Hippocampal formation (tissue), 2 donors: ENCODE results near the gene MPLKIP.
"Not testable (repeated sequence)": the region's sequence is repeated elsewhere in the genome, so short reads cannot be mapped to it uniquely, and the experiment has no call there.

ENCODE experiments used
- DNase-seq, 2 donors: peaks; one replicate each; lab custom pipeline; 2025; lab: John Stamatoyannopoulos, UW

MPLKIP gene

GRCh38 chr7:40133561-40134427 is 628 bp downstream of the MPLKIP start:
- DNase-seq = no peak

- no peak for DNase-seq
These were observed 11.5 kb downstream of the MPLKIP start for GRCh38 chr7:40122940-40123254.

GRCh38 chr7:40122100-40122939 is 12.1 kb downstream of the MPLKIP start:
- DNase-seq = not testable (repeated sequence)

GRCh38 chr7:40120020-40120419 is 14.4 kb downstream of the MPLKIP start:
- DNase-seq = no peak

GRCh38 chr7:40118201-40118600 is 16.2 kb downstream of the MPLKIP start:
- not testable (repeated sequence) for DNase-seq

GRCh38 chr7:40117199-40117598 is 17.2 kb downstream of the MPLKIP start:
- not testable (repeated sequence) for DNase-seq

GRCh38 chr7:40115936-40116335 is 18.5 kb downstream of the MPLKIP start:
- DNase-seq = no peak

- DNase-seq = no peak
These were observed 28.4 kb downstream of the MPLKIP start for GRCh38 chr7:40105879-40106473.

GRCh38 chr7:40102897-40103296 is 31.5 kb downstream of the MPLKIP start:
- DNase-seq = no peak

- DNase-seq = no peak
These were observed 33.2 kb downstream of the MPLKIP start for GRCh38 chr7:40101201-40101600.

- DNase-seq = no peak
These were observed 34.6 kb downstream of the MPLKIP start for GRCh38 chr7:40099837-40100236.

GRCh38 chr7:40098810-40099209 is 35.6 kb downstream of the MPLKIP start:
- DNase-seq = no peak

GRCh38 chr7:40097728-40098127 is 36.7 kb downstream of the MPLKIP start:
- no peak for DNase-seq

GRCh38 chr7:40095695-40096327 is 38.6 kb downstream of the MPLKIP start:
- DNase-seq = no peak

GRCh38 chr7:40095230-40095629 is 39.2 kb downstream of the MPLKIP start:
- DNase-seq = no peak

GRCh38 chr7:40093631-40094350 is 40.6 kb downstream of the MPLKIP start:
- no peak for DNase-seq

- no peak for DNase-seq
These were observed 42.2 kb downstream of the MPLKIP start for GRCh38 chr7:40092182-40092581.

- no peak for DNase-seq
These were observed 56.6 kb downstream of the MPLKIP start for GRCh38 chr7:40077849-40078248.
